NK-92 (cell line): ENCODE results near the gene ADAM17.

Experiments used
- DNase-seq: peaks from one replicate; lab custom pipeline; 2025; ENCODE audit not compliant: unreplicated experiment; lab: John Stamatoyannopoulos, UW

Gene ADAM17

DNA sequence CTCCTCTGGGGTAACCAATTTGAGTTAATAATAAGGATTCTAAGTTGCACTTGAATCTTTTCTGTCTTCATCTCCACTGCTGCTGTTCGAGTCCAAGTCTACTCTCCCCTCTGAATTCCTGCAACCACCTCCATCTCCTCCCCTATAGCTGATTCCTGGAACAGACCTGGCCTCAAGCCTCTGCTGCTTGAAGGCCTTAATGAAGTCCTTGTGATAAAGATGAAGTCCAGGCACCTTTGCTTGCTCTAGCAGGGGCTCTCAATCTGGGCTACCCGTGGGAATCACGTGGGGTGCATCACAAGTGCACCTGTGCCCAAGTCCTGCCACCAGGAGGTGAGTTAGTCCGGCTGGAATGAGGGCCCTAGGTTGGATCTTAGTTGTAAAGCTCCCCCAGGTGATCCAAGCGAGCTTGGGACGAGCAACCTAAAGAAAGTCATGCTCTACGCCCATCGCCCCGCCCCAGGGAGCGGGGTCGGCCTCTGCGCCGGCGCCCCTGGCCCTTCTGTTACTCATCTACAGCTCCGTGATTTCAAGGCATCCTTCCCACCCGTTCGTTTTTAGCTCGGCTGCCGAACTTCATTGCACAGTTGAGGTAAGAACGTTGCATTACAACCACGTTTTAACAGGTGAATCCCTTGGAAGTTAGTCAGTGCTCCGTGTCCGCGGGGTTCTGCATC lies 82.2 kb downstream of the ADAM17 start:
- no peak for DNase-seq

DNA sequence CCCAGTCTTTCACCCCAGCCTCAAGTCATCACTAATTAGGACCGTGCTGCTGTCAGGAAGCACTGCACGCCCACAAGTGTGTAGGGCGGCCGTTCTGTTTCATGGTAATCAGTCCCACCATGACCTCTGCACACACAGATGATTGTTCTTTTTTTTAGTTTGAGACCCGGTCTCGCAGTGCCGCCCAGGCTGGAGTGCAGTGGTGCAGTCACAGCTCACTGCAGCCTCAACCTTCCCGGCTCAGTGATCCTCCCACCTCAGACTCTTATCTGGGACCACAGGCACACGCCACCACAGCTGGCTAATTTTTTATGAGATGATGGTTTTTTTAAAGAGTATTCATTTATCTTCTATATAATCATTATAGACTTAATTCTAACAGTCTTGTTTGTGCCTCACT lies 83.1 kb downstream of the ADAM17 start:
- no peak for DNase-seq

DNA sequence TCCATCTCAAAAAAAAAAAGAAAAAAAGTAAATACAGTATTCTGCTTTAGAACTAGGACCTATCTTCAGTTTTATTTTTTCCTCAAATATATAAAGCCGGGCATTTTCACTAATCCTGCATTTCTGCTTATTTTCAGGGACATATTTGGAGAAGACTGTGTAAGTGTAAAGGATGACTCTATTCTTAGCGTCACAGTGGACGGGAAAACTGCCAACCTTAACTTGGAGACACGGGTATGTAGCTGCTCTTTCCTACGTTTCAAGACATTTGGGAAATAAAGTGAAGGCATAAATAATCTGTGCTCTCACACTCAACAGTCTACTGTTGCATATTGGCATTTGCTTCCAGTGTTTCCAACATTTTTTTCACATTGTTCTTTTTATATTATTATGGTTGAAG lies 84.4 kb downstream of the ADAM17 start:
- DNase-seq, result no peak

DNA sequence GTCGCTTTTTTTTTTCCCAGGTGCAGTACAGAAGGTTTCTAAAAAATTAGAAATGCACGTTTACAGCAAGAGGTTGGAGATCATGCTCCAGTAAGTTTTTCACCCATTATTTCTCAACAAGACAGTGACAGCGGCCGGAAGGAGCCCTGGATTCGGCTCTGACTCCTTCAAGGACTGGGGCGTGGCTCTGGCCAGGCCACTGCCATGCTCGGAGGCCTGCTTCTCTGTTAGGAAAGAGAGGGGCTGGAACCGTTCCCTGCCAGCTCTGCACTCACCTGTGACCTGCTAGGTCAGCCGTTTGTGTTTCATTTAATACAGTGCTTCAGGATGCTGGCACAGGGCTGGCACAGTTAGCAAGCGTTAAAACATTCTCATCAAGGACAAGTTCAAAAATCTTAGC lies 87.9 kb downstream of the ADAM17 start:
- no peak for DNase-seq

DNA sequence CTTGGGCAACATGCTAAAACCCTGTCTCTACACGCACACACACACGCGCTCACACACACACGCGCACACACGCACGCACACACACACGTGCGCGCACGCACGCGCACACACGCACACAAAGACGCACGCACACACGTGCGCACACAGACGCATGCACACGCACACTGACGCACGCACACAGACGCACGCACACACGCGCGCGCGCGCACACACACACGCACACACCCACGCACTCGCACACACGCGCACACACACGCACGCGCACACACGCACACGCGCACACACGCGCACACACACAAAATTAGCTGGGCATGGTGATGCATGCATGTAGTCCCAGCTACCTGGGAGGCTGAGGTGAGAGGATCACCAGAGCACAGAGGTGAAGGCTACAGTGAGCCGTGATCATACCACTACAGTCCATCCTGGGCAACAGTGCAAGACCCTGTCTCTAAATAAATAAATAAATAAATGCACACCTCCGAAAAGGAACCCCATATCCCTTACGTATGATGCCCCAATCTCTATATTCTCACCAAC lies 89.4 kb downstream of the ADAM17 start:
- no peak for DNase-seq

DNA sequence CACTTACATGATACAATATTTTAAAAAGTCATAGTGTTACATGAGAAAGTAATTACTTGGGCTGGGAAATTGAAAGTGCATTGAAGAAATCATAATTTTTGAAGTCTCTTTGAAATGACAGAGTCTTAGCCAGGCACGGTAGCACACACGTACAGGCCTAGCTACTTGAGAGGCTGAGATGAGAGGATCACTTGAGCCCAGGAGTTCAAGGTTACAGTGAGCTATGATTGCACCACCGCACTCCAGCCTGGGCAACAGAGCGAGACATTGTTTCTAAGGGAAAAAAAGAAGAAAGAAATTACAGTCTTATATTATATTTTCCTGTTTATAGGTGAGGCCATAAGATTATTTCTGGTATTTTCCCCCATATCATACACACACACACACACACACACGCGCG lies 90.5 kb downstream of the ADAM17 start:
- DNase-seq, result no peak

DNA sequence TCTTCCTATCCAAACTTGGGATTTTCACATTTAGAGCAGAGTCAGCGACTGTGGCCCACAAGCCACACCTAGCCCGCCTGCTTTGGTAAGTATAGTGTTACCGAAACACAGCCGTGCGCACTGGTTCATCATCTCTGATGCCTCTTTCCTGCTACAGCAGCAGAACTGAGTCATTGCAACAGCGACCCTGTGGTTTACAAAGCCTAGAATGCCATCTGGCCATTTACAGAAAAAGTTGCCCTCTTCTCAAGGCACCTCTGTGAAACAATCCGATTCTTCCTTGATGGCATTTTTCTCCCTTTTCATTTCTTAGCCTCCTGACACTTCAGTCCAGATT lies 92.0 kb downstream of the ADAM17 start:
- no peak for DNase-seq

DNA sequence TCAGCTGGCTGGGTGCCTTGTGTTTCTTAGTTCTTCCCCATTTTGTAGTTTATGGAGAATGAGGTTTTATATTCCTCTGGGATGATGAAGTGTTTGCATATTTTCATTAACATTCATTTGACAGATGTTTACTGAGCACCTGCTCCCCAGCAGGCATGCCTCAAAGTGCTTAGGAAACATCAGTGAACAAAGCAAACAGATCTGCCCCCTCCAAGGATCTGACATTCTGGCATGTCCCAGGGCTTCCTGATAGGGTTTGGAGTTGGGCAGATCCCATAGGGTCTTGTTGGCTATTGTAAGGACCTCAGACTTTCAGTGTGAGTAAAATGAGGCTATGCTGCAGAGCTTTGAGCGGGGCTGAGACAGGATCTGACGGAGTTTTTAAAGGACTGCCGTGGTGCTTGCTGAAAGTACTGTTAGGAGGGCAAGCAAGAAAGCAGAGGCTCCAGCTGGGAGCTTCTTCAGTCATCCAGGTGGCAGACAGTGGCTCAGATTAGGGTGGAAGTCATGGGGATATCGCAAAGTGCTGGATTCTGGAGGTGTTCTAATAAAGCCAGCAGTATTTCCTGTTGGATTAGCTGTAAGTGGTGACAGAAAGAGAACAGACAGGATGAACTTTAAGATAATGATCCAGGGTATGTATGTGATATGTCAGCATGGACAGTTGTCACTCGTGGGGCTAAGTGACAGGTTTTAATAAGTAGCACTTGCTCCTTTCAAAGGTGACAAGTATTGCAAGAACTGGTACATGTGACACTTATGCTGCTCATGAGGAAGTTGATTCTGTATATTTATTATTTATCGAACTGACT lies 92.5 kb downstream of the ADAM17 start:
- DNase-seq, result no peak

DNA sequence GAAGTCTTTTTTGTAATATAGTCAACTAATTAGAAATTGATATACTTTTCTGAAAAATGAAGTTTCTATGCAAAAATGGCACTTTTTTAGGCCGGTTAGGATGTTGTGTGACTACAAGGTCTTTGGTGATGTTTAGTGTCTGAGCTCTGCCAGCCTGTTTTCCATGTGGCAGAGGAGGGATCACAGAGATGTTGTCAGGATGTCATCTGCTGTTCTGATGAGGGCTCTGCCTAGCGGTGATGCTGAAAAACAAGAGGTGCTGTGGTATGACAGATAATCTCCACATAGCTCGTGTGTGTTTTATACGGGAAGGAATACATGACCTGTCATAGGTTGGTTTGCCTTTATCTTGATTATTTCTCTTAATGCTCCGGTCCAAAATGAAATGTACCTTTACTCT lies 93.3 kb downstream of the ADAM17 start:
- no peak for DNase-seq

DNA sequence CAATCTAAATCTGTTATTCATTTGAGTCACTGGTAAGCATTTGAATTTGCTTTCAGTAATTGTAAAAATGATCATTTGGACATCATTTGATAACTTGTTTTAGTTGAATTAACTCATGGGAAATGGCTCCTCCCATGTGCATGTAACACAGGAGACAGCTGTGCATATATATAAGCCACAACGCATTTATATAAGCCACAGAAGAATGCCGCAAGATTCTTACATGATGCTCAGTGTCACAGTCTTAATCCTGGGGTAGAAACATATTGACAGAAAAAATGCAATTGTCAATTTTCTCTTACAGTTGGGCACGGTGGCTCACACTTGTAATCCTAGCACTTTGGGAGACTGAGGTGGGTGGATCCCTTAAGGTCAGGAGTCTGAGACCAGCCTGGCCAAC lies 94.6 kb downstream of the ADAM17 start:
- DNase-seq, result no peak

DNA sequence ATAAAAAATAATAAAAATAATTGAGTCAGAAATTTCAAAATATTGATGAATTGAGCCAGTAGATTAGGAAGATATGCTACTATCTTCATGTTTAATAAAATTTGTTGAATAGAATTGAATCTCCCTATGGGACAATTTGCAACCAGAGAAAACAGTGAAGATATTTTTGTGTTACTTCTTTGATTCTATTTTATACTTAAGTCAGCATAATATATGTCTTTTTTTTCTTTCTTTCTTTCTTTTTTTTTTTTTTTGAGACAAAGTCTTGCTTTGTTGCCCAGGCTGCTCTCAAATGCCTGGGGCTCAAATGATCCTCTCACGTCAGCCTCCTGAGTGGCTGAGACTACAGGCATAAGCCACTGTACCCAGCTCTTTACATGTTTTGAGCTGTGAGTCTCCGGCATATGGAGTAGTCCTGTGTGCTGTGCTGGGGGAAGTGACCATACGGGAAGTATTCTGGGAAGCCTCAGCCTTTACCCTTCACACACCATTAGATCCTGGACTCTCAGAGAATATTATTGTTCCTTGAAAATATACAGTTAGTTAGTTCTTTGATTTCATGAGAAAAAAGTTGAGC lies 95.1 kb downstream of the ADAM17 start:
- no peak for DNase-seq

DNA sequence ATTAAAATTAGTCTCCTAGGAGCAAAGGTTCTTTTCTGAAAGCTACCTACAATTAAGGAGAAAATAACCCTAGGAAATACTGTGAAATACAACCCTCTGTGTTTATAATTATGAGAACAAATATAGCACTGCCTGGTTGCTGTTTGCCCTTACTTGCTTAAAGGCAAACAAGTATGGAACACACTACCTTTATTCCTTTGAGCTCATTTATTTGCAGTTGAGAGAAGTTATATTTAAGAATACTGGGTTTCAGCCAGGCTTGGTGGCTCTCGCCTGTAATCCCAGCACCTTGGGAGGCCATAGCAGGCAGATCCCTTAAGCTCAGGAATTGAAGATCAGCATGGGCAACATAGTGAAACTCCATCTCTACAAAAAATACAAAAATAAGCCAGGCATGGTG lies 104.4 kb downstream of the ADAM17 start:
- no peak for DNase-seq

DNA sequence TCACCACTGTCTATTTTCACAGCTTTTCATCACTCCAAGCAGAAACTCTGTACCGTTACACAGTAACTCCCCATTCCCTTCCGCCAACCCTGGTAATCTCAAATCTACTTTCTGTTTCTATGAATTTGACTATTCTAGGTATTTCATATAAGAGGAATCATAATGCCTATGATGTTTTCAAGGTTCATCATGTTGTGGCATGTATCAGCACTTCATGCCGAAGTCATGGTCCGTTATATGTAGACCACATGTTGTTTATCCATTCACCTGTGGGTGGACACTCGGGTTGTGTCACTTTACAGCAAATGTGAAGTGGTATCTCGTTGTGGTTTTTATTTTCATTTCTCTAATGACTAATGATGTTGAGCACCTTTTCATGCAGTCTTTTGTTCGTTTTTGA lies 110.5 kb downstream of the ADAM17 start:
- no peak for DNase-seq

DNA sequence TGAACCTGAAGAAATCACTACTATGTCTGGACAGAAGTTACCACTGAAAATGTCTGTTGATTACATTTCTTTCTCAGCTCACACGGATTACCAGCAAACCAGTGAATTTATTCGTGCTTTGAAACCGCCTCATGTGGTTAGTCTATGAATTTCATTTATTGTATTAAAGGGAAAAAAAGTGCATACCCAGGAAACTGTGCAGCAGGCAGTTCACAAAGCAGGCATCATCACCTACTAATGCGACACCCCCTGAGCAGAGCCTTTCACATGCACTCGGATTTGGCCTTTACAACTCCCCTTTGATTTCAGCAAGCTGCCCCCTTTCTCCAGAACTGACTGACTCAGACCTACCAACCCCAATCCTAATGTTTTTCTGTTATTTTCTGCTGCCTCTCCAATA lies 112.1 kb downstream of the ADAM17 start:
- no peak for DNase-seq

DNA sequence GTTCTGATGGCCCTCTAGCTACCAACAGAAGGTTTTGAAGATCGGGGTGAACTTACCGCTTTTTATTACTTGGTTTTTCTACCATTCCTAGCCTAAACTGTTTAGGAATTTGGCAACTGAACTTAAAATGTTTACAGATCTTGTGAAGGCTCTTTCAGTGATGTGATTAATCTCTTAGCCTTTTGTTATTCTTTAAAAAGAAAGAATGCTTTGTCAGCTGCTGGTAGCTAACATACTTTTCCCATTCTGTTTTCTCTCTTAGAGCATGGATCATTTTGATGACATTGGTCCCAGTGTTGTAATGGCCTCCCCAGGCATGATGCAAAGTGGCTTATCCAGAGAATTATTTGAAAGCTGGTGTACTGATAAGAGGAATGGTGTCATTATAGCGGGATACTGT lies 114.1 kb downstream of the ADAM17 start:
- DNase-seq, result no peak

DNA sequence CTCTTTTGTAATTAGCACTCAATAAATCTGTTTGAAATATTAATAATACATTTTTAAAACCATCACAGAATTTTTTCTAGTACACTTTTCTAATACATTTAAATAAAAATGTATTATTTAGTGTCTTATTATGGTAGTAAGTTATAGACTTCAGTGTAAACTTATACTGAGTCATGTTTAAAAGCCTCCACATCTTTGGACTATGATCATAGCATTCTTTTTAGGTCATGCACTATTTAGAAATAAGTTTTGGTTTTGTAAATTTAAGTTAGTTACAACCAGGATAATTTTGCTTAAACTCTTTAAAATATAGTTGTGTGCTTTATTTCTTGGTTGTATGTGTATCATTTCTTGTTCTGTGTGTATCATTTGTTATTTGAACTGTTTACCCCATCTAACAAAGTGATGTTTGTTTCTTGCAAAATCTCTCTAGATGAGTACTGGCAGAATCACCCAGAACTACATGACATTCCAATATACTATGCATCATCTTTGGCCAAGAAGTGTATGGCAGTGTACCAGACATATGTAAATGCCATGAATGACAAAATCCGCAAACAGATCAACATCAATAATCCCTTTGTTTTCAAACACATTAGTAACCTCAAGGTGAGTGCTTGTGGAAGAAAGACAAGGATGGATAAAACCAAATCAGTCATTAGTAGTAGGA lies 115.4 kb downstream of the ADAM17 start:
- DNase-seq, result no peak

DNA sequence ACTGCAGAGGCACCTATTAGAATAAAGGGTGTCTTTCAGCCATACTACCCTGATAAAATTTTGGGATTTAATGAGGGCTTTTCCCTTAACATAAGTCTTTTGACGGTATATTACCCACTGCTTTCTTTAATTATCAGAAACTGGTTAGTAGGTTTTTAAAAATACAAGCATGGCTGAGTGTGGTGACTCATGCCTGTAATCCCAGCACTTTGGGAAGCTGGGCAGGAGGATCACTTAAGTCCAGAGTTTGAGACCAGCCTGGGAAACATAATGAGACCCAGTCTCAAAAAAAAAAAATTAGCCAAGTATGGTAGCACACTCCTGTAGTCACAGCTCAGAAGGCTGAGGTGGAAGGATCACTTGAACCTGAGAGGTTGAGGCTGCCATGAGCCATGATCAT lies 116.1 kb downstream of the ADAM17 start:
- no peak for DNase-seq
